Retinal pigment epithelial cell (primary cell): ENCODE results near the gene VRK1.

Experiments
- DNase-seq: peaks from one replicate; pipeline ENCODE4 v3.0.0-alpha.2; 2010; ENCODE audit warnings: low read depth
- H3K4me3 ChIP-seq: 2 replicates; pipeline ENCODE4 v1.5.1; 2011; ENCODE audit warnings: mild to moderate bottlenecking, low read length, control low read depth, moderate library complexity
- CTCF ChIP-seq: conservative IDR thresholded peaks from 2 replicates; pipeline ENCODE4 v1.5.1; 2011; ENCODE audit warnings: low read depth, low read length, control low read depth, inconsistent platforms

Gene VRK1

GRCh38 chr14:96796851-96797581 is at the start of gene VRK1:
VRK1 (plus strand) TSS chr14:96797382; CDS start chr14:96833472, 36,090 bp downstream.
- peak; percentile 77 for DNase-seq
- H3K4me3 ChIP-seq, result peak within 1 kb of the TSS; percentile 86
- TF ChIP-seq CTCF, result no peak

GRCh38 chr14:96747608-96748007 is 49.6 kb upstream of the VRK1 start:
- DNase-seq, result no peak
- no peak for TF ChIP-seq CTCF
- H3K4me3 ChIP-seq, result no peak overlapping the region

- no peak for DNase-seq
- H3K4me3 ChIP-seq, result no peak overlapping the region
- no peak for TF ChIP-seq CTCF
Measured at GRCh38 chr14:96748362-96748761, 48.8 kb upstream of the VRK1 start.

GRCh38 chr14:96751505-96751904 is 45.7 kb upstream of the VRK1 start:
- no peak for DNase-seq
- H3K4me3 ChIP-seq, result no peak overlapping the region
- TF ChIP-seq CTCF, result no peak

- DNase-seq, result no peak
- no peak for TF ChIP-seq CTCF
- H3K4me3 ChIP-seq, result no peak overlapping the region
Measured at GRCh38 chr14:96752125-96752524, 45.1 kb upstream of the VRK1 start.

GRCh38 chr14:96752594-96752993 is 44.6 kb upstream of the VRK1 start:
- H3K4me3 ChIP-seq, result no peak overlapping the region
- TF ChIP-seq CTCF, result no peak
- DNase-seq, result no peak

GRCh38 chr14:96754162-96754844 is 42.9 kb upstream of the VRK1 start:
- TF ChIP-seq CTCF, result no peak
- H3K4me3 ChIP-seq, result no peak overlapping the region
- DNase-seq, result no peak
